ENCODE measurements around the gene MCF2L. TPM values are rescaled to one million over a fixed set of nuclear protein-coding genes. Genes with fewer than 3 reads are reported as not detected.

Gene MCF2L
- total and polyA plus RNA-seq, 10 of the 15 experiments (the other 5 are each of a cell fraction or from before 2014, with no cell fraction given), result 0.06 to 1.1 (median 0.21) TPM; not detected in 2

DNA sequence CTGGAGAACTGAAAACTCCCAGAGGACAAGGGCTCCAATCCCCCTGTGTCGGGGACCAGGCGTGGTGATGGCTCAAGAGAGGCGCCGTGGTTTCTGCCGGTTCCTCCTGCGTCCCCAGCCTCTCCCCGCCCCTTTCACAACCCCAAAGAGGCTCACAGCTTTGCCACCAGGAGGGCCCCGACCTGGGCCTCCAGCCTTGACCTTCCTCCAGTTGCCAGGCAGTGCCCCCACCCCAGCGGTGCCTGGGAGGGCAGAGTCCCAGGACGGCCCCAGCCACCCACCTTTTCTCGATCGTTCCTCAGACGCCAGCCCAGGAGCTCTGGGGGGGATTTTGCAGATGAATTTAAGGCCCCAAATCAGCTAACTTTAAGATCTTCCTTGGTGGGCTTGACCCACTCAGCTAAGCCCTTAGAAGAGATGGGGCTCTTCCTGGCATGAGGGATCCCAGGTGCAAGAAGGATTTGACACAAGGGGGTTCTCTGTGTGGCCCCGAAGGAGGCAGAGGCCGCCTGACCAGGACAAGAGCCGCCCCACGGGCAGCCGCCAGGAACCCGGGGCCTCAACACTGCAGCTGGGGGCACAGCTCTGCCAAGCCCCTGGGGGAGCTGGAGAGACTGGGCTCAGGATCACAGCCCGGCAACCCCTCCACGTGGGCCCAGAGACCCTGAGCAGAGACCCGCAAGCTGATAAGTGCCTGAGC, 47.0 kb downstream of the MCF2L start (continued):
- no peak for TF ChIP-seq E4F1 (IDR thresholded peaks at IDR 0.05; ENCODE audit: borderline replicate concordance, partially characterized antibody)
- TF ChIP-seq PAX5 (IDR thresholded peaks at IDR 0.05; ENCODE audit: borderline replicate concordance, low read depth, low read length), result no peak
- no peak for TF ChIP-seq YBX1 (IDR thresholded peaks at IDR 0.05)
- TF ChIP-seq JUNB (IDR thresholded peaks at IDR 0.05), result no peak
- no peak for TF ChIP-seq ZNF274 (IDR thresholded peaks at IDR 0.05; ENCODE audit: insufficient read depth, insufficient read length)
- TF ChIP-seq SP1 (IDR thresholded peaks at IDR 0.05; ENCODE audit: low read depth, low read length), result no peak
- no peak for TF ChIP-seq SIX5 (IDR thresholded peaks at IDR 0.05; ENCODE audit: low read depth, low read length, severe bottlenecking)

DNA sequence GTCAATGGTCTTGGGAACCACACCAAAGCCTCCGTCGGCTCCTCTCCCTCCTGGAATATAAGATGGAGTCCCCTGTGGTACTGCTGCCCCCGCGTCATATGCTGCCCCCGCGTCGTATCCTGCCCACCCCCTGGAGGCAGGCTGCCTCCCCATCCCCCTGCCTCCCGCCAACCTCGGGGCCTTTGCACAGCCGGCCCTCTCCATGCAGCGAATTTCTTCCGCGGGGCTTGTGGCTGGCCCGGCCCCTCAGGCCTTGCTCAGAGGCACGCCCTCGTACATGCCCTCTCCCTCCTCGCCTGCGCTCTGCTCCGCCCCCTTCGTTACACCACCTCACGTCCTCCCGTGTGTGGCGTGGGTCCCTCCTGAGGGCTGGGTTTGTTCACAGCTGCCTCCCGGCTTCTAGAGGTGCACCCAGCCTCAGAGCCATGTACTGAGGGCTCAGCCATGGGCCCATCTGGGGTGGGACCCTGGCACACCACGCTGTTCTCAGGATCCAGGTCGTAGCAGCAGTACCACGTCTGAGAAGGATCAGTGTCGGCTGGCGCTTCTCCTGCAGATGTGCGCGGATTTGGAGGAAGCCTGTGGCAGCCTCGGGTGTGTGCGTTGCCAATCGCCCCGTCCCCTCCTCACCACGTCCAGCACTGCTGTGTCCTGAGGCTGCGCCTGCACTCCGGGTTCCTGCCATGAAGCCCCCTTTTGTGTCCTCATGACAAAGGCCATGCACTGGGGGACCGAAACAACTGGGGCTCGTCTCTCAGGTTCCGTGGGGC, 47.7 kb downstream of the MCF2L start:
- BruUV-seq (replicated peaks), result no TSS peak
- Histone ChIP-seq H3K9me3 (replicated peaks; ENCODE audit: control insufficient read depth, insufficient read depth, low read length) (no peaks in the 10 kb centered on the region), H3K9ac (ENCODE audit: control insufficient read depth, insufficient read depth, low read length) (no peak overlapping the region), H3K27me3 (replicated peaks in 1 of 2; ENCODE audit: control insufficient read depth in 2 of 2, insufficient read depth in 2 of 2, low read length in 1 of 2) (no peaks in the 10 kb centered on the region), H3K4me2 (ENCODE audit: control insufficient read depth, insufficient read depth) (no peak overlapping the region), H3K4me1 (ENCODE audit: control insufficient read depth, insufficient read depth, low read length) (no peaks in the 10 kb centered on the region), H4K20me1 (ENCODE audit: control insufficient read depth, insufficient read depth) (no peaks in the 10 kb centered on the region), H3K4me3 (no peak overlapping the region), H3K79me2 (ENCODE audit: control insufficient read depth, insufficient read depth, low read length) (no peaks in the 10 kb centered on the region), H3K27ac (ENCODE audit: control insufficient read depth, insufficient read depth) (no peak overlapping the region), H3K36me3 (ENCODE audit: control insufficient read depth in 2 of 2, insufficient read depth in 2 of 2, low read length in 1 of 2) (no peaks in the 10 kb centered on the region), H2AFZ (ENCODE audit: control insufficient read depth, low read depth, low read length) (no peak overlapping the region)
- TF ChIP-seq ZNF687 (IDR thresholded peaks at IDR 0.05), result no peak
- no peak for TF ChIP-seq GATAD2B (conservative IDR thresholded peaks at IDR 0.05; ENCODE audit: low read depth)
- TF ChIP-seq SREBF1 (IDR thresholded peaks at IDR 0.05; ENCODE audit: low read length), result no peak
- TF ChIP-seq FOS (IDR thresholded peaks at IDR 0.05; ENCODE audit: borderline replicate concordance, extremely low read depth, insufficient read length), result no peak
- no peak for TF ChIP-seq SMARCA5 (IDR thresholded peaks at IDR 0.05)
- TF ChIP-seq MTA2 (IDR thresholded peaks at IDR 0.05; ENCODE audit: low read depth), result no peak
- TF ChIP-seq ZZZ3 (IDR thresholded peaks at IDR 0.05; ENCODE audit: control insufficient read depth, insufficient read length, low read depth), result no peak
- no peak for TF ChIP-seq NR2F1 (conservative IDR thresholded peaks at IDR 0.05)
- no peak for TF ChIP-seq NRF1 (conservative IDR thresholded peaks at IDR 0.05; ENCODE audit: low read depth, low read length)
- TF ChIP-seq BCL11A (IDR thresholded peaks at IDR 0.05; ENCODE audit: low read depth, low read length), result no peak
- ChIA-PET SMC1A (ENCODE audit: uncharacterized antibody, unreplicated experiment) (no interaction called here), POLR2A (no interaction called here), RAD21 (ENCODE audit: unreplicated experiment) (no interaction called here), CTCF (no interaction called here)
- ATAC-seq (no peak), FAIRE-seq (no peak), DNase-seq (ENCODE audit: low read depth, low spot score) (no peak)
- WGBS (ENCODE audit: insufficient coverage, insufficient replicate concordance, low lambda C conversion rate, missing lambda C conversion rate), result 57% methylated on average over 39 of the region's 41 CpGs
- intact Hi-C loops (cut with micrococcal nuclease; ENCODE audit: unreplicated experiment) (no loop called here), in situ Hi-C loops (cut with MboI) (no loop called here)
